Neural crest cell (in vitro differentiated cells): ENCODE data around the gene PEX11G. TPM values are rescaled to one million over a fixed set of nuclear protein-coding genes. Genes with fewer than 3 reads are reported as not detected.

ENCODE experiments used
- DNase-seq: peaks from one replicate; pipeline ENCODE4 v3.0.0; 2021; ENCODE audit warnings: low read depth, mixed read lengths, low spot score
- H3K27ac Mint-ChIP-seq: one replicate; pipeline ENCODE4 v1.8.0; 2021; ENCODE audit warnings: mild to moderate bottlenecking, mixed read lengths; ENCODE audit not compliant: unreplicated experiment
- H3K27me3 Mint-ChIP-seq: 2 replicates; pipeline ENCODE4 v1.8.0; 2021; ENCODE audit warnings: low read depth, mild to moderate bottlenecking, mixed read lengths
- H3K36me3 Mint-ChIP-seq: 2 replicates; pipeline ENCODE4 v1.8.0; 2021; ENCODE audit warnings: low read depth, mild to moderate bottlenecking, mixed read lengths
- H3K4me1 Mint-ChIP-seq: 2 replicates; pipeline ENCODE4 v1.8.0; 2021; ENCODE audit warnings: mixed read lengths
- H3K4me3 Mint-ChIP-seq: one replicate; pipeline ENCODE4 v1.8.0; 2021; ENCODE audit warnings: mild to moderate bottlenecking, mixed read lengths
- H3K9me3 Mint-ChIP-seq: 2 replicates; pipeline ENCODE4 v1.8.0; 2021; ENCODE audit warnings: mixed read lengths
- total RNA-seq: library from RNA; stranded (reverse); gene quantifications from 2 replicates; pipeline ENCODE4 v1.2.1, GENCODE V29; 2021
- TF ChIP-seq, protein P1 (sequence below): fragments of 200-600 bp; sonication (generic); conservative IDR thresholded peaks from 2 replicates; pipeline ENCODE4 v1.5.0; 2021; ENCODE audit warnings: antibody characterized with exemption, mild to moderate bottlenecking

The PEX11G gene
- total RNA-seq, 1 donor from 2014 or later: 3.4 TPM

- no peaks in the 10 kb centered on the region for H3K36me3 Mint-ChIP-seq
- H3K4me1 Mint-ChIP-seq: no peaks in the 10 kb centered on the region
- H3K27ac Mint-ChIP-seq: no peak overlapping the region
- no peak for DNase-seq
- TF ChIP-seq, protein P1, sequence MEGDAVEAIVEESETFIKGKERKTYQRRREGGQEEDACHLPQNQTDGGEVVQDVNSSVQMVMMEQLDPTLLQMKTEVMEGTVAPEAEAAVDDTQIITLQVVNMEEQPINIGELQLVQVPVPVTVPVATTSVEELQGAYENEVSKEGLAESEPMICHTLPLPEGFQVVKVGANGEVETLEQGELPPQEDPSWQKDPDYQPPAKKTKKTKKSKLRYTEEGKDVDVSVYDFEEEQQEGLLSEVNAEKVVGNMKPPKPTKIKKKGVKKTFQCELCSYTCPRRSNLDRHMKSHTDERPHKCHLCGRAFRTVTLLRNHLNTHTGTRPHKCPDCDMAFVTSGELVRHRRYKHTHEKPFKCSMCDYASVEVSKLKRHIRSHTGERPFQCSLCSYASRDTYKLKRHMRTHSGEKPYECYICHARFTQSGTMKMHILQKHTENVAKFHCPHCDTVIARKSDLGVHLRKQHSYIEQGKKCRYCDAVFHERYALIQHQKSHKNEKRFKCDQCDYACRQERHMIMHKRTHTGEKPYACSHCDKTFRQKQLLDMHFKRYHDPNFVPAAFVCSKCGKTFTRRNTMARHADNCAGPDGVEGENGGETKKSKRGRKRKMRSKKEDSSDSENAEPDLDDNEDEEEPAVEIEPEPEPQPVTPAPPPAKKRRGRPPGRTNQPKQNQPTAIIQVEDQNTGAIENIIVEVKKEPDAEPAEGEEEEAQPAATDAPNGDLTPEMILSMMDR: no peak
- H3K27me3 Mint-ChIP-seq: no peaks in the 10 kb centered on the region
- H3K4me3 Mint-ChIP-seq: no peak overlapping the region
- no peaks in the 10 kb centered on the region for H3K9me3 Mint-ChIP-seq
These were observed 61.8 kb downstream of the PEX11G start for GRCh38 chr19:7426986-7427385.

Other genes with a start within 250 kb of the PEX11G start
- 14.1 and 16.0 TPM in 2 replicates for gene INSR, start 194.6 kb downstream of the PEX11G start, total RNA-seq
- 36.5 and 38.3 TPM in 2 replicates for gene ARHGEF18, start 140.1 kb downstream of the PEX11G start, total RNA-seq
- 75.6 and 76.2 TPM in 2 replicates for gene ZNF358, start 27.1 kb upstream of the PEX11G start, total RNA-seq
- 24.4 and 26.7 TPM in 2 replicates for gene MCOLN1, start 33.6 kb upstream of the PEX11G start, total RNA-seq
- gene PNPLA6, start 46.7 kb upstream of the PEX11G start, total RNA-seq: 72.1 and 74.7 TPM in 2 replicates
- gene CAMSAP3, start 106.8 kb upstream of the PEX11G start, total RNA-seq: 10.3 and 13.7 TPM in 2 replicates
- gene XAB2, start 140.5 kb upstream of the PEX11G start, total RNA-seq: 47.0 and 47.8 TPM in 2 replicates
- 141 and 165 TPM in 2 replicates for gene PET100, start 140.8 kb upstream of the PEX11G start, total RNA-seq
- gene PCP2, start 144.7 kb upstream of the PEX11G start, total RNA-seq: not detected in 2 replicates
- 4.6 and 5.2 TPM in 2 replicates for gene STXBP2, start 148.1 kb upstream of the PEX11G start, total RNA-seq
- not detected in 2 replicates for gene RETN, start 180.0 kb upstream of the PEX11G start, total RNA-seq
- gene MCEMP1, start 188.1 kb upstream of the PEX11G start, total RNA-seq: not detected in 2 replicates
- 83.8 and 87.2 TPM in 2 replicates for gene TRAPPC5, start 191.8 kb upstream of the PEX11G start, total RNA-seq
- gene FCER2, start 213.1 kb upstream of the PEX11G start, total RNA-seq: not detected in 2 replicates
- not detected in 2 replicates for gene CLEC4G, start 243.1 kb upstream of the PEX11G start, total RNA-seq